C4-2B (cell line): ENCODE results near the gene LTB4R2.

Experiments
- H3K27ac ChIP-seq: fragments of 450-650 bp; 2 replicates; pipeline ENCODE4 v1.5.1; 2017
- ZFX ChIP-seq: fragments of 450-650 bp; IDR thresholded peaks from 2 replicates; pipeline ENCODE4 v1.6.1; 2017
- TF ChIP-seq, protein P1 (sequence below): fragments of 450-650 bp; conservative IDR thresholded peaks from 2 replicates; pipeline ENCODE4 v1.5.1; 2017; ENCODE audit warnings: mild to moderate bottlenecking

LTB4R2 gene

DNA sequence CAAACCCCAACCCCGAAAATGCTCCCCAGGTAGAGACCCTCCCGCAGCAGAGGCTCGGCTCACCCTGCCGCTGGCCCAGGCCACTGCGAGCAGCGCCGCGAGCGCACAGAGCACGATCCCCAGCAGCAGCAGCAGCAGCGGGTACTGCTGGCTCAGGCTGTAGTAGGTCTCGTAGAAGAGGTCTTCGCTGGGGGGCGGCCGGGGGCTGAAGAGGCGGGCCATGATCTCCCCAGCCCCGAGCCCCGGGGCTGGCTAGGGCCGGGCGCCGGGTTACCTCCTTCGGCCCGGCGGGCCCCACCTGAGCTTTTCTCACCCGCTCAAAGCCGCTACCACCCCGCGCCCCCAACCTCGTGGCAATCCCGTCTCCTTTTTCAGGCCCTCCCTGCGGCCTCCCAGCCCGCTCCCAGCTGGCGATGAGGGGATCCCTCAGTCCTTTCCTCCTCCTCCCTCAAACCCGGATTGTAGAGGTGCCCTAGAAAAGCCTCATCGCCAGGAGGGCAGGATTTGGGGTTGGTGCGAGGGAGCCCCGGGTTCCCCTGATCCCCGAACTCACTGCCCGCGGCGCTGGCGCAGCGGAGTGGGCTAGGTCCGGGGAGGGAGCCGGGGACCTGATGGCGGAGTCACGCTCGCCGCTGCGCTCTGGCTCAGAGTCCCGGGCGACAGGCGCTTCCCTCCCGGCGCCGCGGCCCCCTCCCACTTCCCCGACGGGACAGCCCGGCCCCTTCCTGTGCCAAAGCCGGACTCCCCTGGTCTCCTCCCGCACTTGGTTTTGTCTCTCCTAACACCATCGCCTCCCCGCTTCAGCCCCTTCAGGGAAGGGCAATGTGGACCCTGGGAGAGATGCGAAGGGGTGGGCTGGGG is 24.7 kb downstream of the LTB4R2 start, which contains the start of gene ADCY4:
TSS of gene ADCY4 (minus strand) at position 641 of the 861 bp plus-strand sequence. CDS start at position 222, 419 bp downstream.
- H3K27ac ChIP-seq = peak within 1 kb of the TSS; percentile 5; the same call in 1 of the 2 replicates
- no peak for TF ChIP-seq ZFX
- TF ChIP-seq, protein P1, sequence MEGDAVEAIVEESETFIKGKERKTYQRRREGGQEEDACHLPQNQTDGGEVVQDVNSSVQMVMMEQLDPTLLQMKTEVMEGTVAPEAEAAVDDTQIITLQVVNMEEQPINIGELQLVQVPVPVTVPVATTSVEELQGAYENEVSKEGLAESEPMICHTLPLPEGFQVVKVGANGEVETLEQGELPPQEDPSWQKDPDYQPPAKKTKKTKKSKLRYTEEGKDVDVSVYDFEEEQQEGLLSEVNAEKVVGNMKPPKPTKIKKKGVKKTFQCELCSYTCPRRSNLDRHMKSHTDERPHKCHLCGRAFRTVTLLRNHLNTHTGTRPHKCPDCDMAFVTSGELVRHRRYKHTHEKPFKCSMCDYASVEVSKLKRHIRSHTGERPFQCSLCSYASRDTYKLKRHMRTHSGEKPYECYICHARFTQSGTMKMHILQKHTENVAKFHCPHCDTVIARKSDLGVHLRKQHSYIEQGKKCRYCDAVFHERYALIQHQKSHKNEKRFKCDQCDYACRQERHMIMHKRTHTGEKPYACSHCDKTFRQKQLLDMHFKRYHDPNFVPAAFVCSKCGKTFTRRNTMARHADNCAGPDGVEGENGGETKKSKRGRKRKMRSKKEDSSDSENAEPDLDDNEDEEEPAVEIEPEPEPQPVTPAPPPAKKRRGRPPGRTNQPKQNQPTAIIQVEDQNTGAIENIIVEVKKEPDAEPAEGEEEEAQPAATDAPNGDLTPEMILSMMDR = no peak

- no peak overlapping the region for H3K27ac ChIP-seq
- TF ChIP-seq, protein P1 = no peak
- TF ChIP-seq ZFX = no peak
These were observed 25.7 kb downstream of the LTB4R2 start for GRCh38 chr14:24335461-24336171.

DNA sequence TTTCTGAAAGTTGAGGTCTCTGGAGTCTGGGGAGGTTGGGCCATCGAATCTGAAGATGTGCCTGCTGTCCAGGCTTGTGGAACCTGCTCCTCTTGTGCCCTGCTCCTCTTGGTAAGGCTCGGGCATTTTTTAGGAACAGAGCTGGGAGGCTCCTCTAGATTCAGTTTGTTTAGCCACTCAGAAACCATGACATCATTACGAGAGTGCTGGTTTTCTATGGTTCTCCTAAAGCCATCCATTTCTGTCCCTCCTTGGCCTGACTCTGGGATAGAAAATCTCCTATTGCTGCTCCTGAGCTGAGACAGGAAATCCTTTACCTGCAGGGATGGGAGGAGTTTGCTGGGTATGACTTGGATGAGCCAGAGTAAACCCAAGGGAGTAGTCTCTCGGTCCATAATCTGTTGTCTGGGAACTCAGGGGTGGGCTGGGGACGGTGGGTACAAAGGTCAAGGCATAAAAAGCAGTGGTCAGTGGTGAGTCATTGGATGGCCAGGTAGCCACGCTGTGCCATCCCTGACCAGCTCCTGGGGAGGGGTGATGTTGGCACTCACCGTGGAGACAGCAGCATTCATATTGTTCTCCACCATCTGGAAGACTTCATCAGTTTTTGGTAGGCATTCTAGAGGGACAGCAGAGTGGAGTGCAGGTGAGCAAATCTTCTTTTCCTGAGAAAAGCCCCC is 27.3 kb downstream of the LTB4R2 start:
- H3K27ac ChIP-seq = no peak overlapping the region
- TF ChIP-seq, protein P1 = no peak
- no peak for TF ChIP-seq ZFX

GRCh38 chr14:24337824-24338175 is 27.9 kb downstream of the LTB4R2 start:
- TF ChIP-seq ZFX = no peak
- TF ChIP-seq, protein P1 = no peak
- H3K27ac ChIP-seq = no peak overlapping the region

GRCh38 chr14:24338843-24339242 is 28.9 kb downstream of the LTB4R2 start:
- H3K27ac ChIP-seq = no peak overlapping the region
- no peak for TF ChIP-seq ZFX
- TF ChIP-seq, protein P1 = no peak

DNA sequence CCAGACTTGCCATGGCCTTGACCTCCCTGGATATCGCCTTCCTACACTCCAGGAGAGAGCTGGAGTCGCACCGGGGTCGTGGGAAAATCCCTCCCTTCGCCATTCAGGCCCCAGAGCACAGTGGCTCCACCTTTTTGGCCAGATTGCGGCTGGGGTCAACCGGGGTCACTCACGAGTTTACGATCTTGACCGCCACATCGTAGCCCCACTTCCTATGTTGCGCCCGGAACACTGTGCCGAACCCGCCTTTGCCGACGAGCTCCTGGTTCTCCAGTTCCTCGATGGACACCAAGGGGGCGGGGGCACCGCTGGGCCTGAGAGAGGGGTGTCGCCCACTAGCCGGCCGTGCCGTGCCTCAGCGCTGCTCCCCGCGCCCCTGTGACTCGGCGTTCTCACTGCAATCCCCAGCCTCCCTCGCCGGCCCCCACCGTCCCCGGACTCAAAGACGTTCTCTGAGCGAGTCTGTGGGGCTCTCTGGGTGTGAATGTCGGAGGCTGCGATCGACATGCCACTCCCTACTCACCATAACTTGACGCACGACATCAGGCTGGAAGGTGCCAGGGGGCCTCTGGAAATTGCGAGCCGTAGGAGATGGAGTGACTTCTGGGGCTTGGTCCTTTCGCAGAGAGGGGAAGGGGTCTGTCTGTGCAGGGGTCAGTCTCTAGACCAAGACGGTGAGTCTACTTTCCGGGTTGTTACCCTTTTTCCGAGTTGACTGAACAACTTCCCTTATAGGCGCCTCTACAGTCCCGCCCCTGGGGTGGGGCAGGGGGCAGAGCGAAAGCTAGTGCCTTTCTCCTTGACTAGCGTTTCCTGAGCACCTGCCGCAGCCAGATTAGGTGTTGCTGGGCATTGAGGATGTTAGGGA is 29.6 kb downstream of the LTB4R2 start, which contains the start of gene RIPK3:
TSS of gene RIPK3 (minus strand) at position 708 of the 868 bp plus-strand sequence. CDS start at position 543, 165 bp downstream.
- TF ChIP-seq, protein P1 = no peak
- TF ChIP-seq ZFX = no peak

More for the DNA sequence above, 29.6 kb downstream of the LTB4R2 start, which contains the start of gene RIPK3:
- H3K27ac ChIP-seq = no peak within 1 kb of the TSS
